ENCODE measurements around the gene SSH2.

Gene SSH2

GRCh38 chr17:29619251-29619650 lies 310.8 kb downstream of the SSH2 start:
- peak in 1 of 5 experiments; percentile 35 for DNase-seq

DNA sequence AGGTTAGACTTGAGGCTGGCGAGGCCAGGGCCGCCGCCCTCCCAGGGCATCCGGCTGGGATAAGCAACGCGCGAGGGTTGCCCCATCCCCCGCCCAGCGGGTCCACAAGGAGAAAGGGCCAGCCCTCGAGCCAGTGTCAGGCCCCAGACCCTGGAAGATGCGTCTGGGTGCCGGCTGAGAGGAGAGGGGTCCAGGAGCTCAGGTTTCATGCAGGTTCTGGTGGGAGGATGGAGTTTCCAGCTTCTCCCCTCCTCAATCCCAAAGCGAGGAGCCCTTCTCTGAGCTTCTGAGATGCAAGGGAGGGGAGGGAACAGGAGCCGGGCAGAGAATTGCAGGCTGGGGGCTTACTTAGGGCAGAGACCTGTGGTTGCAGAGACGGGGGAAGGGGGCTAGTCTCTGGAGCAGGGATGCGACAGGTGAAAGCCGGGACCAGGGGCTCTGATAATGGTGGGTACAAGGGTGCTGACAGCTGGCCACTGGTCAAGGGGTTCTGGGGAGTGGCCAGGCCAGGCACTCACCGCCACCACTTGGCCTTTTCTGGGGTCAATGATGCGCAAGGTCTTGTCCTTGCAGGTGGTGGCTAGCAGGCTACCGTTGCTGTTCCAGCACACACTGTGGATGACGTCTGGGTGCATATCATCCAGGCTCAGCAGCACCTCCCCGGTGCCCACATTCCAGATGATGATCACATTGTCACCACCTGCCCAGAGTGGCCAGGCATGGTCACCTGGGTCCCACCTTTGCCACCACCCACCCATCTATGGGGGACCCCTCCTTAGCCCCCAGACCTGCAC lies 311.6 kb downstream of the SSH2 start:
- no peak for DNase-seq

GRCh38 chr17:29617481-29618271 lies 312.4 kb downstream of the SSH2 start:
- DNase-seq = peak; percentile 75 to 93 (median 82)

GRCh38 chr17:29617125-29617480 lies 312.9 kb downstream of the SSH2 start:
- peak; percentile 80 to 96 (median 90) for DNase-seq

GRCh38 chr17:29616300-29617048 lies 313.6 kb downstream of the SSH2 start:
- DNase-seq = peak in 1 of 5 experiments; percentile 36

- peak; percentile 74 to 88 (median 81) for DNase-seq
Observed at GRCh38 chr17:29615492-29616299, 314.3 kb downstream of the SSH2 start.

DNA sequence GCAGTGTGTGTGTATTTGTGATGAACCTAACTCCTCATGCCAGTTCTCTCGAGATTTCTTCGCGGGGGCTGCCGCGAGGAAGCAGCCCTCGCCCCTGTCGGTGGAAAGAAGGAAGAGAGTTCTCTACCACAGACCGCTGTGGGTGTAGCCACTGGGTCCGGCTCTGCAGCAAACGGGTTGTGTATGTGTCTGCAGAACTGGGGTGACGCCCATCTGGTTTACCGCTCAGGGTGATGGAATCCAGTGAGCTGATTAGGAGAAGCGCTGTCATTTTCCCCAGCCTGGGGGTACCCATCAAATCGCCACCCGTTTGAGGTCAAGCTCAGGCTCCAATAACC lies 315.0 kb downstream of the SSH2 start:
- DNase-seq = peak in 3 of 5 experiments; percentile 64 to 96 (median 79)

DNA sequence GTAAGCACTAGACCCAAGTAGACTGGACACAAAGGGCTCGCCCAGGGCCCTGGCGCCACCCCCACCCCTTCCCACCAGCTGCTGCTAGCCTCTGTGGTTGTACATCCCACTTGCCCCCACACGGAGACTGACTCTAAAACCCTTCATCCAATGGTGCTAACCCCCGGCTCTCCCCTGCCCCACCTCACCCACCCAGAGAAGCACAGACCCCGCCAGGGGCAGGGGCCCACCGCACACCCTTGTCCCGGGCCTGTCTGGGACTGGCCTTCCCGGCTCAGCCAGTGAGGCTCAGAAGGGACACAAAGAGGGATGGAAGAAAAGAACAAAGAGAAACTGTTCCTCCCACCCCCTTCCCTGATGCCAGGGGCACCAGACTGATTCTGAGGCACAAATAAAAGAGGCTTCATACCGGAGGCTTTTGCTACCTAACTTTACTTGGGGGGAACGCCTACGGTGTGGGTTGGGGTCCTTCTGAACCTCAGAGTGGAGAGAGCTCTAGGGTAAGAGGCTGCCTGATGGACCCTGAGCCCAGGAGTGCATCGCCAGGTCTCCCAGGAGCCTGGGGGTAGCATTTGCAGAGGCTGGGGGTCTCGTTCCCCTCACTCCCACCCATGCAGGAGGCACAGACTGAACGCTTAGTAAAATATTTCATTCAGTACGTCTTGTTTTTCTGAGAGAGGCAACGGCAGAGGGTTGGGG lies 315.5 kb downstream of the SSH2 start:
- DNase-seq = no peak

- DNase-seq = no peak
Observed at GRCh38 chr17:29613856-29614255, 316.2 kb downstream of the SSH2 start.

DNA sequence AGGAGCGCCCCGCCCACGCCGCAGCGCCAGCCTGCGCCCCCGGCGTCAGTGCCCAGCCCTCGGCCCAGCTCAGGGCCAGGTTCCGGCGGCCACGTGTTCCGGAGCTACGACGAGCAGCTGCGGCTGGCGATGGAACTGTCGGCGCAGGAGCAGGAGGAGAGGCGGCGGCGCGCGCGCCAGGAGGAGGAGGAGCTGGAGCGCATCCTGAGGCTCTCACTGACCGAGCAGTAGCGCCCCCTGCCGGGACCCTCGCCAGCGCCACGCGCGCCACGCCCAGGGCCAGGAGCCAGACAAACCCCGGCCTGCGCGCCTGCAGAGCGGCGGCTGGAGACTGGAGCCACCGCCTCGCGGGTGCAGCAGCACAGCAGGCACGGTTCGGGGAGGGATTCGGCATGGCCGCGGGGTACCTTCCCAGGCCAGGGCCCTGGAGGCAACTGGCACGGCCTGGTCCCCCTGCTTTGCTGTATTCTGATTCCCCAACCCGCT lies 316.6 kb downstream of the SSH2 start:
- peak; percentile 84 to 95 (median 90) for DNase-seq

DNA sequence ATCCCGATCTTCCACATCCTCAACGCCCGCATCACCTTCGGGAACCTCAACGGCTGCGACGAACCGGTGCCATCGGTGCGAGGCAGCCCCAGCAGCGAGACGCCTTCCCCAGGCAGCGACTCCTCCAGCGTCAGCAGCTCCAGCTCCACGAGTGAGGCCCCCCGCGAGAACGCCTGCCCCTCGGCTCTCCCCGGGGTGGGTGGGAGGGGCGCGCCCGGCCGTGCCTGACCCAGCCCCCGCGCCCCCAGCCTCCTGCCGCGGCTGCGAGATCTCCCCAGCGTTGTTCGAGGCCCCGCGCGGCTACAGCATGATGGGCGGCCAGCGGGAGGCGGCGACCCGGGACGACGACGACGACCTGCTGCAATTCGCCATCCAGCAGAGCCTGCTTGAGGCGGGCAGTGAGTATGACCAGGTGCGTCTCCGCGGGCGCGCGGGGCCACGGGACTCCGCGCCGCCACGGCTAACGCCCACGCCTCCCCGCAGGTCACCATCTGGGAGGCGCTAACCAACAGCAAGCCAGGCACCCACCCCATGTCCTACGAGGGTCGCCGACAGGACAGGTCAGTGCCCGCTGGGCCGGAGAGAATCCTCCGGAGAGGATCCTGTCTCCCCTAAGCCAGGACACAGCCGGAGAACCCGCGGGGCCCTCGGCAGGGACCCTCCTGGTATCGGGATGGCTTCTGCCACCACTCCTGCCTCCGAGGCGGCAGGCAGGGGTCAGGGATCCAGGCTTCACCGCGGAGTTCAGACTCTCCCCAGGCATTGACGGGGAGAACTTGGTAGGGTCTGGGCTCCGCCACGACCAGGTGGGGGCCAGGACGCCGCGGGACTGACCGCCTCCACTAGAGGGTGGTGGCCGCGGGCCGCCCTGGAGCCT lies 317.4 kb downstream of the SSH2 start:
- no peak for DNase-seq

DNA sequence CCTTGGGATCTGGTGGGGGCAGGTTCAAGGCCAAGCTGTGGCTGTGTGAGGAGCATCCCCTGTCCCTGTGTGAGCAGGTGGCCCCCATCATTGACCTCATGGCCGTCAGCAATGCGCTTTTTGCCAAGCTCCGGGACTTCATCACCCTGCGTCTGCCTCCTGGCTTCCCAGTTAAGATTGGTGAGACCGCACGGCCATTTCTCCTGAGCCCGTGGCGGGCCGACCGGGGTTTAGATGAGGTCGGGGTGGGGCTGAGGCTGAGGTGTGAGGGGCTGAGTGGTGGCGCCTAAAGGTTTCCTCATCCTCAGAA lies 318.0 kb downstream of the SSH2 start:
- no peak for DNase-seq

GRCh38 chr17:29611351-29612093 lies 318.5 kb downstream of the SSH2 start:
- DNase-seq = no peak

DNA sequence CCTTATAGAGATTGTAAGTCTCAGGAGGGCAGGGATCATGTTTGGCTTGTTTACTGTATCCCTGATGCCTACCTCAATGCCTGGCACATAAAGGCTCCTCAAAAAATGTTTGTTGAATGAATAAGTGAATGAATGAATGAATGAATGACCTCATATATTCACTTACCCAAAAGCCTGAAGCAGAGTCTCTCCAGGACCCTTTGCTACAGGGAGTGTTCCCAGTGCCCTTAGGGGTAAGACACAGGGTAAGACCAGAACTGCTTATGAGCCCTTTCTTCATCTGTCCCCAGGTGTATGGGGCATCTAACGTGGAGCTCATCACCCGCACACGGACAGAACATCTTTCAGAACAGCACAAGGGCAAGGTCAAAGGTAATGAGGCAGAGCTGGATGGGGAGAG lies 319.6 kb downstream of the SSH2 start:
- DNase-seq = no peak

DNA sequence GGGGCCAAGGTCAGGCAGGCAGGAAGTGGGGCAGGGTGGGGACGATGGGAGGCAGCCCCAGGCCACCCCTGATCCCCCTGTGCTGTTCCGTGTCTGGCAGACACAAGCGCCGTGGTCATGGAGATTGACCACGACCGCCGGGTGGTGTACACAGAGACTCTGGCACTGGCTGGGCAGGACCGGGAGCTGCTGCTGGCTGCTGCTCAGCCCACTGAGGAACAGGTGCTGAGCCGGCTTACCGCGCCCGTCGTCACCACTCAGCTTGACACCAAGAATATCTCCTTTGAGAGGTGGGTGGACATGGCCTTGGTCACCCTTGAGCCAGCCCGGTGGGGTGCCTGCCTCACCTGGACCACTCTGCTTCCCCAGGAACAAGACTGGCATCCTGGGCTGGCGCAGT lies 321.0 kb downstream of the SSH2 start:
- no peak for DNase-seq

GRCh38 chr17:29607557-29608195 lies 322.4 kb downstream of the SSH2 start:
- DNase-seq = no peak

- DNase-seq = no peak
Observed at GRCh38 chr17:29603109-29603674, 326.8 kb downstream of the SSH2 start.

DNA sequence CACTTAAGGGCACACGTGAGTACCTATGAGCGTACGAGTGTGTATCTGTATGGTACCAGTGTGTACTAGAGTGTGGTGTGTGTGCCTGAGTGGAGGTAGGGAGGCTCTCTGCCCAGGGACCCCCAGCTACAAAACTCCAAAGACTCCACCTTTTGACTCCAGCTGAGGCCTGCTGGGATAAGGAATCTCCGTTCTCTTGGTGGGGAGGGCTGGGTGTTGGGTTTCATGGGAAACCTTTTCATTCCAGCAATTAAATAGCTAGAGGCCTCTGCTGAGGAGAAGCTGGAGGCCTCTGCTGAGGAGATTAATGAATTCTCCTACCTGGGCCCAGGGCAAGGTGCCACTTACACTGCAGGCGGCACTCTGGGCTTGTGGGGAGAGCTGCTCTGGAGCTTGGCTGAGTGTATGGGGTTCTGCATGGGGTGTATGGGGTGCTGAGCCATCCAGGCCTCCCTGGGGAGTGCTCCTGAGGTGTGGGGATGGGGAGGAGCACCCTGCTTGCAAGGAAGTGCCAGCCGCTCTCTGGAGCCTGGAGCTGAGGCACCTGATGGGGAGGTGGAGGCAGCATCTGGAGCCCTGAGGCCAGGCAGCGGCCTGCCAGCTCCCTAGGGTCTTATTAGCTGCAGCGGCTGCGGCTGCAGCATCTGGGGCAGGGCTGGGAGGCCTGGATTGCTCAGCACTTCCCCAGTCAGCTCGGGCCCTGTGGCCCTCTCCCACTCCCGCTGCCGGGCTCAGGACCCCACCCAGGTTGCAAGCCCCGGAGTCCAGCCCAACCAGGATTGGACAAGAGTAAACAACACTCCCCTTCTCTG lies 332.5 kb downstream of the SSH2 start:
- no peak for DNase-seq
